GM19240 (cell line): ENCODE data around the gene VPS51.
A peak's percentile ranks its signal among the peaks of the same experiment; 100 is the strongest.
"Not testable (repeated sequence)": the region's sequence is repeated elsewhere in the genome, so short reads cannot be mapped to it uniquely, and the experiment has no call there.

Source experiments
- DNase-seq: peaks from one replicate; pipeline ENCODE4 v3.0.0; 2011; ENCODE audit warnings: low spot score; ENCODE audit not compliant: insufficient read length

VPS51 gene

DNA sequence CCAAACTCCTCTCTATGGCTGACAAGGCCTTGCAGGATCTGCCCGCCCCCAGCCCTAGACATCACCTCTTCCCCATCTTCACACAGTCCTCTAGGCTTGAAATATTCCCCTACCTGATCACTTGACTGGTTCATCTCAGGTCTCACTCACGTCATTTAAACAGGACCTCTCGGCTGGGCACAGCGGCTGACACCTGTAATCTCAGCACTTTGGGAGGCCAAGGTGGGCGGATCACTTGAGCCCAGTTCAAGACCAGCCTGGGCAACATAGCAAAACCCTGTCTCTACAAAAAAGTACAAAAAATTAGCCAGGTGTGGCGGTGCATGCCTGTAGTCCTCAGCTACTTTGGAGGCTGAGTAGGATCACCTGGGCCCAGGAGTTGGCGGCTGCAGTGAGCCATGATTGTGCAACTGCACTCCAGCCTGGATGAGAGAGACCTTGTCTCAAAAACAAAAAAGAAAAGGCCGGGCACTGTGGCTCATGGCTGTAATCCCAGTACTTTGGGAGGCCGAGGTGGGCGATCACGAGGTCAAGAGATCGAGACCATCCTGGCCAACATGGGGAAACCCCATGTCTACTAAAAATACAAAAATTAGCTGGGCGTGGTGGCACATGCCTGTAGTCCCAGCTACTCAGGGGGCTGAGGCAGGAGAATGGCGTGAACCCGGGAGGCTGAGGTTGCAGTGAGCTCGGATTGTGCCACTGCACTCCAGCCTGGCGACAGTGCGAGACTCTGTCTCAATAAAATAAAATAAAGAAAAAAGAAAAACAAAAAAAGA is 23.1 kb downstream of the VPS51 start:
- DNase-seq, result not testable (repeated sequence)

DNA sequence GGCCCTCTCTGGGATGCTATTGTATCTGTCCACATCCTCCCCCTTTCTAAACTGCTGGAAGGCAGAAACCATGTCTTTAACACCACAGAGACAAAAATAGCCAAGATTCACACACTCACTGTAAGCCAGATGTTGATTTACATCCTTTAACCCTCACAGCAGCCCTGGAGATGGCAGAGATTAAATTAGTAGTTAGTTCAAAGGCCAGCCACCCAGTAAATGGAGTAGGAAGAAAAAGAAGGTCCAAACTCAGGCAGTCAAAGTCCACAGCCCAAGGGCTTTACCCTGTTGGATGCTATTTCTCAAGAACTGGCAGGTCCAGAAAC is 23.6 kb downstream of the VPS51 start:
- no peak for DNase-seq

DNA sequence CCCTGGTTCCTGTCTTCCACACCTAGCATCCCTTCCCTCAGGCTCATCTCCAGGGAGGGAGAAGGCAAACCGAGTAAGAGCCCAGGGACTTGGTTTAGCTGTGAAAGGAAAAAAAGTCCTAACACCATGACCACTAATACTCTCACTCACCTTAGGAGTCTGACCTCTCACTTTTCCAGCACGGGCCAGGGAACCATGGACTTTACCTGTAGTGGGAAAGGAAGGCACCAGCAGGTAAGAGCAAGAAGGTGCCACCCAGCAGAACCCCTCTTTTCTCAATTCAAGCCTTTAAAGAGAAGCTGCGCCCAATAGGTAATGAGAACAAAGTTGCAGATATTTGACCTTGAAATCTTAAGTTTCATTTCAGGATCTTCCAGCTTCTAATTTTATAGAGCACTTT is 24.8 kb downstream of the VPS51 start:
- no peak for DNase-seq

DNA sequence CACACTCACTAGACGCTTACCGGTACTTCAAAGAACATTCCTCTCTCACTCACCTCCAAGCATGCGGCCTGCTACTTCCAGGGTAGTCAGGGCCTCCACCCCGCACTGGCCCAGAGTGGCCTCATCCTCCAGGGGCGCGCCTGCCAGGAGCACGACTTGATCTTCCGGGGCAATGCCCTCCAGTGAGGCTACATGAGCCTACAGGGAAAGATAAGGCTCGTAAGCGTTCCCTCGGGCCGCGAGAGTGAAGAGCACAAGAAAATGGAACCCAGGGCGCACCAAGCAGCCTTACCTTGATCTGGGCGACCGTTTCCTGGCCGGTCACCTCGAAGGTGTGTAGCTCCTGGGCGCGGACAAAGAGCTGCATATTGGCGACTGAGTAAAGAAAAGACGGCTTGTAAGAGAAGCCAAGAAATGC is 25.4 kb downstream of the VPS51 start:
- DNase-seq, result no peak

DNA sequence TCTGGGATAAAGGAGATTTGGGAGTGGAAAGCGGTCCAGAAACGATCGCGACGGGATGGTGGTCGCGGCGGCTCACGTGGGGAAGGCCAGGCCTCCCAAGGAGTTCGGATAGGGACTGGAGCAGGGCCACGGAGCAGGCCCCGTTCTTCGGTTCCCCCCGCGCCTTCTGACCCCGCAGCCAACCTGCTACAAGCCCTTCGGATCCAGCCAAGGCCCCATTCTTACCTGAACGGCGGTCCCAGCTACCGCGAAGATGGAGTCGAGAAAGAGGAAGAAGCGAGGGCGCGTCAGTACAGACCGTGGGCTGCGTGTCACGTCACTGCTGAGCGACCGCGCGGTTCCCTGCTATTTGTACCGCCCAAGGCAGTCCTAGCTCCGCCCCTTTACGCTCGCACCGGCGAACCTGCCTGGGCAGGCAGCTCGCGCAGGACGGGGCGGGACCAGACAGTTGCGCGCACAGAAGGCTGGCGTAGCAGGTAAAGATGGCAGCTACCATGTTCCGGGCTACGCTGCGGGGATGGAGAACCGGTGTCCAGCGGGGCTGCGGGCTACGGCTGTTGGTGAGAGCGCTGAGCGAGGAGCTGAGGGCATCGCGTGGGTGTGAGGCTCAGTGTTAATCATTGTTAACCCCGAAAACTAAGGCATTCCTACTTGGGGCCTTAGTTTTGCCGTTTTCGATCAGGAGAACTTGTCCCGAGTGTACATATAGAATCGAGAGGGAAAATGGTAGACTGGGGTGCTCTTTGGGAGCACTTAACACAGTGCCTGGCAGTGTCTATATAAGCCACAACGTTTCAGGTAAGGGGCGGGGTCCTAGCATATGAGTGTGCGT is 26.1 kb downstream of the VPS51 start, which contains the start of the genes FAU and MRPL49:
Gene FAU (minus strand): TSS at position 270 of the 832 bp plus-strand sequence. CDS start 321 bp downstream, outside the sequence.
Gene MRPL49 (plus strand): TSS at position 457 of the 832 bp plus-strand sequence. CDS start 26 bp downstream, at position 483.
- peak; percentile 96 for DNase-seq

DNA sequence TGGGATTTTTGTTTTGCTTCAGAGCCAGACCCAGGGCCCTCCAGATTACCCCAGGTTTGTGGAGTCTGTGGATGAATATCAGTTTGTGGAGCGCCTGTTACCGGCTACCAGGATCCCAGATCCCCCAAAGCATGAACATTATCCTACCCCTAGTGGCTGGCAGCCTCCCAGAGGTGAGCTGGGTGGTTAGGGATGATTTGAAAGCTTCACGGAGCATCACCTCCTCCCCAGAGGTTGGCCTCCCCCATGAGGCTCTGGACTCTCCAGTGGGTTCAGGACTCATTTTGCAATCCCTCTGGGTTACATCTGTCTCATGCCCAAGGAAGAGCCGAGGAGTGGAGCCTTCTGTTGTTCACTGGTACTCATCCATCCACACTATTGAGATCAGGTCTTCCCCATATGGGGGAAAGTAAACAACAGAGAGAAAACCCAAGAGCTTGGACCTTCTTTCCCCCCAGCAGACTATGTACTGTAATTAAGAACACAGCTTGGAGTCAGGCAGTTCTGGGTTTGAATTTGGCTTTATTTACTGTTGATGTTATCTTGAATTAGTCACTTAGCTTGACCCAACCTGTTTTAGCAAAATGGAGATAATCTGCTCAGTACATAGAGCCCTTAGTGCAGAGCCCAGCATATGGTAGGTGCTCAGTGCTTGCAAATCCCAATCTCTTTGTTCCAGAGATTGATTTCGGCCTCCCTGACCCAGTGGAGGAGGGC is 28.6 kb downstream of the VPS51 start:
- DNase-seq, result no peak

DNA sequence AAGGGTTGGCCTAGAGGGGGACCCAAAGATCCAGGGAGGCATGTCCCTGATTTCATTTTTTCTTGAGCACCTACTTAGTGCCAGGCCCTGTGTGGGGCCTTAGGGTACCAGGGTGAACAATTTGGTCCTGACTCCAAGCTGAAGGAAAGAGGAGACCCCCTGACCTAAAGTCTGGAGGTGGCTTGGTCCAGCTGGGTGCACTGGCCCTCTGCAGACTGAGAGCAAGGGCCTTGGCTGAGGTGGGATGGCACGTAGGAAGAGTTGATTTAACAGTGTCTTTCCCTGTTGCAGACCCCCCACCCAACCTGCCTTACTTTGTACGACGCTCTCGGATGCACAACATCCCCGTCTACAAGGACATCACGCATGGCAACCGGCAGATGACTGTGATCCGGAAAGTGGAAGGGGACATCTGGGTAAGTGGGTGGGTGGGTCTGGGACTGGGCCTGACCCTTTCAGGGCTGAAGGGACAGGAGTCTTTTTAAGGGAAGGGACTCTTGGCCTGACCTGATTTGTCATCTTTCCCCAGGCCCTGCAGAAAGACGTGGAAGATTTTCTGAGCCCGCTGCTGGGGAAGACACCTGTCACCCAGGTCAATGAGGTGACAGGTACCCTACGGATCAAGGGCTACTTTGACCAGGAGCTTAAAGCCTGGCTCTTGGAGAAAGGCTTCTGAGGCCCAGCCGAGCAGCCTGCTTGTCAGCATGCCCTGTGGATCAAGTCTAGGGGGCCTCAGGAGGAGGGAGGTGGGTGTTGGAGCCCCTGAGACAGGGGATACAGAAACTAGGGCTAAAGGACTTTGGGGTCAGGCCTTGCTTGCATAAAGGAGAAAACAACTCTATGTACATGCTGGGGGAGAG is 29.4 kb downstream of the VPS51 start:
- no peak for DNase-seq

DNA sequence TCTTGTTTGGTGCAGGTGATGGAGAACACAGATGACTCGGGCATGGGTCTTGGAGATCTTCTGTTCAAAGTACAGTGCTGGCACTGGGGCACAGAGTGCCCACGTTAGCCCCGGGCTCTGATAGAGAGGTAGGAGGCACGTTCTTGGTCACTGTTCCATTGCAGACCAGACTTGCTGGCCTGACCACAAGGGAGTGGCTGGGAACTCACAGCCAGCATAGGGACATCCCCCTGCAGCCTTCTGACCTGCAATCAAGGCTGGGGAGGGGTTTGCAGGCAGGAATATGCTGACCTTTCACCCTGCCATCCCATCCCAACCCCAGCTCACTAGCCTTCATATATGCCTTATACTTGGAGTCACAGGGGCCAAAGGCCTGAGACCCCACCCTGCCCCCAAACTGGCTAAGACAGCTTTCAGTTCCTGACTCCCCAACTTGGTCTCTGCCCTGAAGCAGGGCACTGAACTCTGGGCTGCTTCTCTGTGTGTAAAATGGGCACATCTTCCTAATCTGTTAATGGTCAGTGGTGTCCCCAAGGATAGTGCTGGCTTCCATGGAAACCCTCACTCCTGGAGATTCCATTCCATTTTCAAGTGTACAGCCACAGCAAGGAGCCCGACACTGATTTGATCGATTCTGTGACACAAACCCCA is 30.7 kb downstream of the VPS51 start:
- no peak for DNase-seq

DNA sequence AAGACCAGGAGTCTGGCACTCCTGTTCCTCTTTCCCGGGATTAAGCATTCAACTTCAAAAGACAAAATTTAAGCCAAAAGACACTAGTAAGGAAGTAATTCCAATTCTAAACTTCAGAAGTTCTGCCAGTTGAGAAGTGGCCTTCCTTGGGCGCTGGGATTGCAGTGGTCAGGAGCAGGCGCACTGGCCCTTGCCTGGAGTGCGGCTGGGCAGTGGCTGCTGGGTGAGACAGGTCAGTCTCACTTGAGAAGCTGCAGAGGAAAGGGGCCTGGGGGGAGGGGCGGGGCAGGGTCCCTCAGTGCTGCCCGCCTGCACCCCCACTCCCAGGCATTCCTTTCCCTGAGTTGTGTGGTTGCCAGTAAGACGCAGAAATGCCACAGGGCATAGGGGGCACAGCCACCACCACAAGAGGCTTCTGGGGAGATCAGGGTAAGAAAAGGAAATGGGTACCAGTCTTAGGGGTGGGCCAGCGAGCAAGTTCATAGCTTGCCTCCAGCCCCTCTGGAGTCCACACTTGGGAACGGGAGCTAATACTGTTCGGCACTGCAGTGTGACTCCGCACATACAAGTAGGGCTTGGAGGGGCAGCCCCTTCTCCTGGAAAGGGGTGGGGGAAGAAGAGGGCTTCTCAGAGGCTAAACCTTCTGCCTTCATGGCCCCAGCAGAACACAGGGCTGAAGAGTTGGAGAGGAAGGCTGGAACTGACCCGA is 31.6 kb downstream of the VPS51 start:
- no peak for DNase-seq

DNA sequence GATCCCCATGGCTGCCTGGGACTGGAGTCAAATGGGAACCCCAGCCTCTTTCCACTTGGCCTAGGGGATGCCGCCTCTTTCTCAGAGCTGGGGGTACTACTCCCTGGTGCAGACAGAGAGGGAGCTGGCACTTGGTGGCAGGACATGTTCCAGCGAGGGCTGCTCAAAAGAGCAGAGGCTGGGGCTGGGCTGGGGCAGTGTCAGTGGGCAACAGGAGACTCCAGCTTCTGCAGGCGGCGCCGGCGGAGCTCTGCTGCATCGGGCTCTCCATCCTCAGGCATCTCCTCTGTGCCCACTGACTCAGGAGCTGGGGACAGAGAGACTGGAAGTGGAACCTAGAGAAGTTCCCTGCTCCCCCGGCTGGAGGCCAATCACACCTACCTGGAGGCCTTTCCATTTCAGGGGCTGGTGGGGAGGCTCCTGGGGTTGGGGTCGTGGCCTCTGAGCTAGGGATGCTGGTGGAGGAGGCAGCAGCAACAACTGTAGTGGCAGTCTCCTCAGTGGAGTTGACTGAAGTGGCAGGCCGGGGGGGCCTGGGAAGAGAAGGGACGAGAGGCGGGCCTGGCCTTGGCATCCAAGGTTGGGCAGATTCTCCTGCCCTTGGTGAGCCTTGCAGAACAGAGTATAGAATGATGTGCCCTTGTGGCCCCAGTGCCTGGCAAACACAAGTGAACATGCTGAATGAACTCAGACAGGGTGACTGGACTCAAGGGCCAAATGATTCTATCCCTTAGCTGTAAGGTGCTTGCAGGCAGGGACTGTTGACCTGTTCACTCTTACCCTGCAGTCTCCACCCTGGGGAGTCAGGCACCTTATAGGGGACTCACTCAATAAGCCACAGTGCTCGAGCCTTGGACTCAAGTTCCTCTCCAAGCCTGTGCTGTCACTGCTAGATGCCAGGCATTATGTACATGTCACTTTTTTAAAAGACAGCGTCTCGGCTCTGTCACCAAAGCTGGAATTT is 32.5 kb downstream of the VPS51 start:
- DNase-seq, result no peak

DNA sequence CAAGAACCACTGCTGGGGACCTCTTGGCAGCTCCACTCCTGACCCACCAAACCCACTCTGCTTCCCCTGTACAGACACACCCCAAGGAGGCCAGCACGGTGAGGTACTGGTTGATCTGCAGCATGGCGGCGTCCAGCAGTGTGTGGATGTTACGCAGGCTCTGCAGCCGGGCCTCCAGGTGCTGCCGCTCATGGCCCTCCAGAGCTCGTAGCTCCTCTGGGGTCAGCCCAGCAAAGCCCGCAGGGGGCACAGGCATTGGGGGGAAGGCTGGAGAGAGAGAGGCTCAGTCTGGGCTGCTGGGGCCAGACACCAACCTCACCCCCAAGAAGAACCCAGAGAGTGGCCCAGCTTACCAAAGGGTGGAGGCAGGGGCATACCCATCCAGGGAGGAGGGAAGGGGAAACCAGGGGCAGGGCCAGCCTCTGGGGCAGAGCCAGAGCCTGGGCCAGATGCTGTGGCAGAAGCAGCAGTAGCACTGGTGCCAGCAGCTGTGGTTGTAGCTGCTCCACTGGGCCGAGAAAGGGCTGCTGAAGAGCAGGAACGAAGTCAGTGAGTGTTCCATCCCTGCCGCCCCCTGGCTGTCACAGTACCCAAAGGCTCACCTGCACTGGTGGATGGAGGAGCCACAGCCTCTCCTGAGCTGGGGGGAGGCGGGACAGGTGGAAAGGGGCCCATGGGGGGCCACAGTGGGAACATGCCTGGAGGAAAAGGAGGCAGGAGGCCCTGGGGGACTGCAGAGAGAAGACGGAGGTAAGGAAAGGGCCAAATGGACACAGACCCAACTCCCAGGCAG is 33.8 kb downstream of the VPS51 start:
- DNase-seq, result no peak

DNA sequence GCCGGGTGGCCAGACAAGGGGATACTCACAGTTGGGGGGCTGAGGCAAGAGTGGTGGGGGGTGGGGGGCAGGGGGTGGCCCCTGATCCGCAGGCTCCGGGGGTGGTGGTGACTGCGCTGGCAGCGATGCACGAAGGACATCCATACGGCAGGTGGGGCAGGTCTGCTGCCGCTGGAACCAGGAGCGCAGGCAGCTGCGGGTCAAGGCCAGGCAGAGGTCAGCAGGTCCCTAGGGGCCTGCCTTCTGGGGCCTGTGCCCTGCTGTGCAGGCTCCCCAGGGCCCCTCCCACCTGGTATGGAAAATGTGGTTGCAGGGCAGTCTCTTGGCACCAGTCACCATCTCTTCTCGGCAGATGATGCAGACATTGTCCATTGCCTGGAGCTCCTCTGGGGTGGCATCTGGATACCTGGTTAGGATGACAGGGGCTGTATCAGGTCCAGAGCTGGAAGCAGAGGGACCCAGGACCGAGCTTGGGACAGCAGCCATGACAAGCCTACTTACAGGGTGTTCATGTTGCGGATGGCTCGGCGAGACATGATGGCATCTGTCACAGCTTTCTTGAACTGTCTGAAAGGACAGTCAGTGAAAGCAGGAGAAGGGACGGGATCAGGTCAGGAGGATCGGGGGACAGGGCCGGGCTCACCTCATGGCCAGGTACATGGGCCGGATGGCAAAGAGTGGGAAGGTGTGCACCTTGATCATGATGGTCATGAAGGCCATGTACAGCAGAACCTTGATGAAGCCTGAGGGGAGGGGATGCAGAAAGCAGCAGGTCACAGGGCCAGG is 34.8 kb downstream of the VPS51 start:
- DNase-seq, result no peak

DNA sequence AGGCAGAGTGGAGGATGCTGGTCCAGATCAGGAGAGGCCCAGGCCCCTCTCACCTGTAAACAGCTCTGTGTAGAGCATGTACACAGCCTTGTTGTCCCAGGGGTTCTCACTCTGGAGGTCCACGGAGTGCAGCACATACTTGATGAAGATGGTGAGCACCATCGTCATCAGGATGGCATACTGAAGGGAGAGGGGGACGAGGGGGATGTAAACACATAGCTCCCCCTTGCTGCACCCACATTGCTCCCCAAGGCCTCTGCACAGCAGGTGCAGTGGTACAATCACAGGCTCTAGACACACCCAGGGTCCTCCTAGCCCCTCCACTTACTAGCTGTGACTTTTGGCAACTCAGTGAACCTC is 35.4 kb downstream of the VPS51 start:
- no peak for DNase-seq

DNA sequence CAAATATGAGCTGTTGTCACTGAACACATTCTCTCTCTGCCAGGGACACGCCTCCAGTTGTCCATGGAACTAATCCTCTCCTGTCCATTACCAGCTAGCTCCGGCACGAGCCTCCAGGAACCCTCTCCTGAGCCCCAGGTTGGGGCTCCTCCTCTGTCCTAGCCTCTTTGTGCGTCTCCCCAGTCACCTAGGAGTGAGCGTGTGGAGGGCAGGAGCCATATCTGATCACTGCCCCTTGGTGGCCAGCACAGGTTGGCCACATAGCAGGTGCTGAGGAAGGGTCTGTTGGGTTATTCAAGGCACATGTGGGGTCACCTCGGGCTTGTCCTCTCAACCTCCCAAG is 35.9 kb downstream of the VPS51 start:
- DNase-seq, result no peak

DNA sequence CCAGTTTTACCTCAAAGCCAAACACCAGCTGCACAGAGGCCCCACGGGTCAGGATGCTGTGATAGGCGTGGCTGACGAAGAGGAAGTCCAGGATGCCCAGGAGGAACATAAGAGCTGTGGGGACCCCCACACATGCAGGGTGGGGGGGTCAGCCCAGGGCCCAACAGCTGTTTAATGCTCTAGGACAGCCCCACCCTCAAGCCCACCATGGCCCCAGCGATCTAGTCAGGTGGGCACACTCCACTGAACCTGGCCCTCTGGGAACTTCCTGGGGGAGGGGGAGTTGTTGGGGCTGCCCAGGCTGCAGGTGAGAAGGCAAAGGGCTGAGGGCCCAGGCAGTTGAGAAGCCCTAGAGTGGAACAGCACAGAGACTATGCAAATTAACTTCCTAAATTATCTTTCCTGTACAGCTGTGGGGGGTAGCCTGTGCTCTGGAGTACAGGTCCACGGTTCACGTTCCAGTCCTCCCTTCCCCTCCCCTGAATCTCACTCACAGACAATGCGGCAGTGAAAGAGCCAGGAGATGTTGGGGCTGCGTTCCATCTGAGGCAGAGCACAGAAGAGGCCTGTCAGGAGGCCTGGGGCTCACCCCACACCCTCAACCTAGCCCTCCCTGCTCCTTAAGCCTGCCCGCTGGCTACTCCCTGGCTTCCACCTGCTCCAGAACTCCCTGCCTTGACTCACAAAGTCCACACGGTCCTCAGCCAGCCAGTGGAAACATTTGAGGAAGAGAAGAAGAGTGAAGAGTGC is 36.4 kb downstream of the VPS51 start:
- no peak for DNase-seq

DNA sequence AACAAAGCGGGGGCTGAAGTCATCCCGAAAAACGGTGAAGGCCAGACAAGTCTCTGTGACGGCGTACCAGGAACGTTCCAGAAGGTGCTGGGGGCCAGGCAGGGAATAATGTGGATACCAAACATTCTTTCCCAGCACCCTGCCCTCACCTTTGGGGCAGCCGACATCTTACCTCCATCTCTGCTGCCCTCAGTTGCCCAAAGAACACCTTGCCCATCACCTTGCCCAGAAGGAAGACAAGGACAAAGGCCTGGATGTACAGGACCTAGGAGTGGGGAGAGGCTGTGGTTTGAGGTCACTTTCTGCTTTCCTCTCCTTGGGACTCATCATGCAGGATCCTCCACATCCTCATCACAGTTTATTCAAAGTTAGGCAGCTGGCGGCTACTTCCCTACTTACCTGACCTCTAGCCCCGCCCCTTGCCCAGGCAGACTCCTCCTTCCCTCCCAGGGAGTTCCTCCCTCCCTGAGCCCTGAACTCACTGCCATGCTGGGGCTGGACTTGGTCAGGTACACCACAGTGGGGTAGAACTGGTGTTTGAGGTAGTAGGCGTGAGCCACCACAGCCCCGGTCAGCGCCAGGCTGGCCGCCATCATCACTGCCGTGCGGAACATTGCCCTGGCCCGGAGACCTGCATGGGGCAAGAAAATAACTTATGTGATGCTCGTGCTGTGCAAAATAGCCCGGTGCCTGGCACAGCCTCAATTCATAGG is 37.1 kb downstream of the VPS51 start:
- peak; percentile 36 for DNase-seq
